Neural crest cell (in vitro differentiated cells): ENCODE data around the gene SUCLA2. TPM values are rescaled to one million over a fixed set of nuclear protein-coding genes. Genes with fewer than 3 reads are reported as not detected.

Experiments
- DNase-seq: peaks from one replicate; pipeline ENCODE4 v3.0.0; 2021; ENCODE audit warnings: low read depth, mixed read lengths, low spot score
- H3K27ac Mint-ChIP-seq: one replicate; pipeline ENCODE4 v1.8.0; 2021; ENCODE audit warnings: mild to moderate bottlenecking, mixed read lengths; ENCODE audit not compliant: unreplicated experiment
- H3K27me3 Mint-ChIP-seq: 2 replicates; pipeline ENCODE4 v1.8.0; 2021; ENCODE audit warnings: low read depth, mild to moderate bottlenecking, mixed read lengths
- H3K36me3 Mint-ChIP-seq: 2 replicates; pipeline ENCODE4 v1.8.0; 2021; ENCODE audit warnings: low read depth, mild to moderate bottlenecking, mixed read lengths
- H3K4me1 Mint-ChIP-seq: 2 replicates; pipeline ENCODE4 v1.8.0; 2021; ENCODE audit warnings: mixed read lengths
- H3K4me3 Mint-ChIP-seq: one replicate; pipeline ENCODE4 v1.8.0; 2021; ENCODE audit warnings: mild to moderate bottlenecking, mixed read lengths
- H3K9me3 Mint-ChIP-seq: 2 replicates; pipeline ENCODE4 v1.8.0; 2021; ENCODE audit warnings: mixed read lengths
- total RNA-seq: library from RNA; stranded (reverse); gene quantifications from 2 replicates; pipeline ENCODE4 v1.2.1, GENCODE V29; 2021
- TF ChIP-seq, protein P1 (sequence below): fragments of 200-600 bp; sonication (generic); conservative IDR thresholded peaks from 2 replicates; pipeline ENCODE4 v1.5.0; 2021; ENCODE audit warnings: antibody characterized with exemption, mild to moderate bottlenecking

SUCLA2 gene
- total RNA-seq, 1 donor from 2014 or later, result 49.3 TPM

DNA sequence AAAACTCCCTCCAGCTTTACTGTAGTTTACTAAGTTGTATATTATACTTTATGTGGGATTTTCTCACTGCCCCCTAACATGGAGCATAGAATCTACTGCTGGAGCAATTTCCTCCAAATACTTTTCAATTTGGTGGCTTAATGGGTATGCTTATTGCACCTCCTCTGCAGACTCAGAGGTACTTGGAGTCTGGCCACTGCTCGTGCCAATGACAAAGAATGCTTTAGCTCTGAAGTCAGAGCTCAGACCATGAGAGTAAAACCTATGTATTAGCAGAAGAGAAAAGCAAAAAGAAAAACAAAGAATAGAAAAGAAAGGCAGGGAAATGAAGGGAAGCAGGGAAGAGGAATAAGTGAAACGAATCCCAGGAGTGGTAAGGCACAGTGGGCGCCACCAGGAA is 71.9 kb downstream of the SUCLA2 start:
- Mint-ChIP-seq H3K9me3 (peaks cover under 1% of the 10 kb centered on the region), H3K4me1 (peaks cover 10% of the 10 kb centered on the region), H3K4me3 (no peak overlapping the region), H3K36me3 (no peaks in the 10 kb centered on the region), H3K27me3 (no peaks in the 10 kb centered on the region), H3K27ac (no peak overlapping the region)
- DNase-seq, result no peak
- TF ChIP-seq, protein P1, sequence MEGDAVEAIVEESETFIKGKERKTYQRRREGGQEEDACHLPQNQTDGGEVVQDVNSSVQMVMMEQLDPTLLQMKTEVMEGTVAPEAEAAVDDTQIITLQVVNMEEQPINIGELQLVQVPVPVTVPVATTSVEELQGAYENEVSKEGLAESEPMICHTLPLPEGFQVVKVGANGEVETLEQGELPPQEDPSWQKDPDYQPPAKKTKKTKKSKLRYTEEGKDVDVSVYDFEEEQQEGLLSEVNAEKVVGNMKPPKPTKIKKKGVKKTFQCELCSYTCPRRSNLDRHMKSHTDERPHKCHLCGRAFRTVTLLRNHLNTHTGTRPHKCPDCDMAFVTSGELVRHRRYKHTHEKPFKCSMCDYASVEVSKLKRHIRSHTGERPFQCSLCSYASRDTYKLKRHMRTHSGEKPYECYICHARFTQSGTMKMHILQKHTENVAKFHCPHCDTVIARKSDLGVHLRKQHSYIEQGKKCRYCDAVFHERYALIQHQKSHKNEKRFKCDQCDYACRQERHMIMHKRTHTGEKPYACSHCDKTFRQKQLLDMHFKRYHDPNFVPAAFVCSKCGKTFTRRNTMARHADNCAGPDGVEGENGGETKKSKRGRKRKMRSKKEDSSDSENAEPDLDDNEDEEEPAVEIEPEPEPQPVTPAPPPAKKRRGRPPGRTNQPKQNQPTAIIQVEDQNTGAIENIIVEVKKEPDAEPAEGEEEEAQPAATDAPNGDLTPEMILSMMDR, result no peak

DNA sequence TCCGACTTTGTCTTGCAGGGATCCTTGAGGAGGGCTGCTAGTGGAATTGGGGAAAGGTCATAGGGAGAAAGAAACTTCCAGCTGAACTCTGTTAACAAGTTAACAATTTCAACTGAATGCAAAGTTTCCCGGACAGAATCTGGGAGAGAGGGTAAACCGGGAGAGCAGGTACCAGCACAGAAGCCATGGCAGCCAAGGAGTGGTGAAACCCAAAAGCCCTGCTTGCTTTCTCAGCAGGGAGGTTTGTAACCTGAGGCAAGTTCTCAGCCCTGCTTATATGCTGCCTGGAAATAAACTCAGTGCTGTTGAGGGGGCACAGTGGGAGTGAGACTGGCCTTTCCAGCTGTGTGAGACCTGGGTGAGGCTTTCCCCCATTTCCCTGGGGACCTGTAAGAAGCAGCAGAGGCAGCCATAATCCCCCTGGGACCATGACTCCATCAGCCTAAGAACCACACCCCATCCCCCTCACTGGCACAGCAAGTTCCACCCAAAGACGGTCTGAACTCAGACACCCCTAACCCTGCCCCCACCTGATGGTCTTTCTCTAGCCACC is 84.0 kb downstream of the SUCLA2 start:
- Mint-ChIP-seq H3K9me3 (peaks cover 17% of the 10 kb centered on the region), H3K27me3 (no peaks in the 10 kb centered on the region), H3K4me1 (no peaks in the 10 kb centered on the region), H3K36me3 (peaks cover 26% of the 10 kb centered on the region), H3K4me3 (no peak overlapping the region), H3K27ac (no peak overlapping the region)
- no peak for DNase-seq
- TF ChIP-seq, protein P1, result no peak

DNA sequence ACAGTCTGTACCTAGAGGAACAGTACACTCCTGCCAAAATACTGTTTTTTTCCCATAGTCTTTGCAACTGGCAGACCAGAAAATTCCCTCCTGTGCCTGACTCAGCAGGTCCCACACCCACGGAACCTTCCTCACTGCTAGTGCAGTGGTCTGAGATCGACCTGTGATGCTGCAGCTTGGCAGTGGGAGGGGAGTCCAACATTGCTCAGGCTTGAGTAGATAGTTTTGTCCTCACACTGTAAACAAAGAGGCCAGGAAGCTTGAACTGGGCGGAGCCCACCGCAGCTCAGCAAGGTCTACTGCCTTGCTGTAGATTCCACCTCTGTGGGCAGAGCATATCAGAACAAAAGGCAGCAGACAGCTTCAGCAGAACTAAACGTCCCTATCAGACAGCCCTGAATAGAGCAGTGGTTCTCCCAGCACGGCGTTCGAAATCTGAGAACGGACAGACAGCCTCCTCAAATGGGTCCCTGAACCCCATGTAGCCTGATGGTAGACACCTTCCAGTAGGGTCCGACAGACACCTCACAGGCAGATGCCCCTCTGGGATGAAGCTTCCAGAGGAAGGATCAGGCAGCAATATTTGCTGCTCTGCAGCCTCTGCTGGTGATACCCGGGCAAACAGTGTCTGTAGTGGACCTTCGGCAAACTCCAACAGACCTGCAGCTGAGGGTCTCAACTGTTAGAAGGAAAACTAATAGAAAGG is 92.7 kb downstream of the SUCLA2 start:
- Mint-ChIP-seq H3K9me3 (peaks cover 28% of the 10 kb centered on the region), H3K27ac (no peak overlapping the region), H3K4me3 (no peak overlapping the region), H3K4me1 (peaks cover 25% of the 10 kb centered on the region), H3K27me3 (no peaks in the 10 kb centered on the region), H3K36me3 (peaks cover 40% of the 10 kb centered on the region)
- DNase-seq, result no peak
- TF ChIP-seq, protein P1, result no peak

DNA sequence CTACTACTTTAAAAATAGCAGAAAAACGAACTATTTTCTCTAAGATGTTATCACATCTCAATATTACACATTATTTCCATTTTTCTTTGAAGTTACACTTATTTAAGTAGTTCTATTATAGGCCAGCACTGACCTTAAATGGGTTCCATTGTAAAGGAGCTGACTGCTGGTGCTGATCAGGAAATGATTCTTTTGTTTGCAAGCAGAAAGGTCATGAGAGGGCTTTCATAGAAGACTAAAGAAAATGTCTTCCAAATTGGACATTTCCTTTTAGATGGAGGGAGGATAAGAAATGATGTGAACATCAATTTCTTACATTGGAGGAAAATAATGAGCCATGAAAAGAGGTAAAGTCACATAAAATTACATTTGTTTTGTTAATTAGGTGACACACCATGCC is 96.2 kb downstream of the SUCLA2 start:
- Mint-ChIP-seq H3K9me3 (peaks cover 19% of the 10 kb centered on the region), H3K27ac (peak overlapping the region; percentile 40), H3K27me3 (no peaks in the 10 kb centered on the region), H3K4me3 (no peak overlapping the region), H3K36me3 (peaks cover 31% of the 10 kb centered on the region), H3K4me1 (peaks cover 25% of the 10 kb centered on the region)
- DNase-seq, result no peak
- TF ChIP-seq, protein P1, result no peak

DNA sequence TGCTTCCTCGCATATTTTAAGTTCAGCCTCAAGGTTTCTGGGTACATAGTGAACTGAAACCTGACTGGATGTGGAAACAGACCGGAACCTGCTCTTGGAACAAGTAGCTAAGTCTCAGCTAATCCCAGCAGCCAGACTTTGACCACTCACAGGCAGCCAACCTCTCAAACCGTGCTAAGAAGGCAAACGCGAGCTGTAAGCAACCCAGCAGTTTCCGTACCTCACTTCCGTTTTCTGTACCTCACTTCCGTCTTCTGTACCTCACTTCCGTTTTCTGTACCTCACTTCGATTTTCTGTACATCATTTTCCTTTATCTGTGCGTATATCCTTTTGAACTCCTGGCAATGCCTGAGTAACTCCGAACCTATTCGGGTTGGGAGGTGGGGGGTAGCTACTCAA is 96.8 kb downstream of the SUCLA2 start:
- Mint-ChIP-seq H3K4me3 (no peak overlapping the region), H3K27me3 (no peaks in the 10 kb centered on the region), H3K4me1 (peaks cover 25% of the 10 kb centered on the region), H3K36me3 (peaks cover 33% of the 10 kb centered on the region), H3K27ac (peak overlapping the region; percentile 40), H3K9me3 (peaks cover 19% of the 10 kb centered on the region)
- DNase-seq, result no peak
- TF ChIP-seq, protein P1, result no peak
